ENCODE results near the gene FBLN2. TPM values are rescaled to one million over a fixed set of nuclear protein-coding genes. Genes with fewer than 3 reads are reported as not detected.

The FBLN2 gene
- total and polyA plus RNA-seq, 2 of the 13 experiments (the other 11 are each of a cell fraction or from before 2014, with no cell fraction given): not detected

GRCh38 chr3:13532085-13532484 is 16.8 kb upstream of the FBLN2 start:
- H3K36me3 ChIP-seq (replicated peaks in 1 of 2; ENCODE audit: control insufficient read depth in 1 of 2, insufficient read depth in 2 of 2, low read length in 2 of 2): no peaks in the 10 kb centered on the region
- H3K4me1 ChIP-seq (ENCODE audit: insufficient read depth, low read length): no peaks in the 10 kb centered on the region
- FAIRE-seq: no peak
- intact Hi-C loops (cut with micrococcal nuclease; ENCODE audit: unreplicated experiment) (no loop called here), in situ Hi-C loops (cut with HindIII; ENCODE audit: extremely low pct_ligation_motif_present, low pct_unique_long_range_greater_than_20kb) (no loop called here)
- no peaks in the 10 kb centered on the region for H4K20me1 ChIP-seq (ENCODE audit: insufficient read depth, low read length)
- POLR2A ChIA-PET: interaction anchor here (0.7 kb wide), 1 partner anchor 90 kb away, joined by 7 read pairs; no protein-coding TSS in a partner anchor
- no peak overlapping the region for H3K9ac ChIP-seq (ENCODE audit: insufficient read depth, low read depth, low read length)
- H3K4me3 ChIP-seq (replicated peaks in 1 of 3; ENCODE audit: insufficient read depth in 1 of 3, low read depth in 2 of 3, low read length in 3 of 3): no peak overlapping the region
- TF ChIP-seq HOXD1 (CRISPR knock-in tag; IDR thresholded peaks at IDR 0.05) (no peak), ZNF430 (CRISPR knock-in tag; IDR thresholded peaks at IDR 0.05) (no peak), SMYD3 (CRISPR knock-in tag; IDR thresholded peaks at IDR 0.05) (no peak), CEBPB (IDR thresholded peaks at IDR 0.05; ENCODE audit: borderline replicate concordance, low read depth, low read length) (peak; percentile 5; the same call in 1 of the 2 replicates)
- 61% methylated on average over 6 of the region's 9 CpGs for WGBS (ENCODE audit: low lambda C conversion rate)
- peaks cover 9 to 68% of the 10 kb centered on the region in 2 experiments for H3K27me3 ChIP-seq (ENCODE audit: control insufficient read depth in 1 of 2, insufficient read depth in 2 of 2, low read length in 2 of 2)
- H3K79me2 ChIP-seq (ENCODE audit: insufficient read depth, low read length): no peaks in the 10 kb centered on the region
- no TSS peak for BruUV-seq (replicated peaks)
- H3K27ac ChIP-seq (ENCODE audit: extremely low read length, insufficient read depth, low read length): no peak overlapping the region
- H2AFZ ChIP-seq (ENCODE audit: low read length): no peak overlapping the region
- CTCF ChIA-PET (ENCODE audit: low intra/inter-chr PET ratio, low total read pairs): no interaction called here
- H3K9me3 ChIP-seq (ENCODE audit: low read length): no peaks in the 10 kb centered on the region
- H3K4me2 ChIP-seq (ENCODE audit: low read depth, low read length): no peak overlapping the region
- DNase-seq (ENCODE audit: low spot score): no peak
- ATAC-seq: no peak

- in situ Hi-C loops (cut with HindIII; ENCODE audit: extremely low pct_ligation_motif_present, low pct_unique_long_range_greater_than_20kb) (no loop called here), intact Hi-C loops (cut with micrococcal nuclease; ENCODE audit: unreplicated experiment) (no loop called here)
- no TSS peak for BruUV-seq (replicated peaks)
- Histone ChIP-seq H4K20me1 (ENCODE audit: insufficient read depth, low read length) (no peaks in the 10 kb centered on the region), H3K27ac (ENCODE audit: extremely low read length, insufficient read depth, low read length) (no peak overlapping the region), H3K4me1 (ENCODE audit: insufficient read depth, low read length) (no peaks in the 10 kb centered on the region), H3K36me3 (replicated peaks in 1 of 2; ENCODE audit: control insufficient read depth in 1 of 2, insufficient read depth in 2 of 2, low read length in 2 of 2) (no peaks in the 10 kb centered on the region), H3K9ac (ENCODE audit: insufficient read depth, low read depth, low read length) (no peak overlapping the region), H3K9me3 (ENCODE audit: low read length) (no peaks in the 10 kb centered on the region), H3K79me2 (ENCODE audit: insufficient read depth, low read length) (no peaks in the 10 kb centered on the region), H3K4me2 (ENCODE audit: low read depth, low read length) (no peak overlapping the region), H3K27me3 (ENCODE audit: control insufficient read depth in 1 of 2, insufficient read depth in 2 of 2, low read length in 2 of 2) (peaks cover 9 to 73% of the 10 kb centered on the region in 2 experiments), H3K4me3 (replicated peaks in 1 of 3; ENCODE audit: insufficient read depth in 1 of 3, low read depth in 2 of 3, low read length in 3 of 3) (no peak overlapping the region), H2AFZ (ENCODE audit: low read length) (no peak overlapping the region)
- FAIRE-seq (no peak), DNase-seq (ENCODE audit: low spot score) (no peak), ATAC-seq (no peak)
- ChIA-PET POLR2A (no interaction called here), CTCF (ENCODE audit: low intra/inter-chr PET ratio, low total read pairs) (no interaction called here)
- WGBS (ENCODE audit: low lambda C conversion rate): 29% methylated on average over 3 of the region's 5 CpGs
- TF ChIP-seq HNF1A (IDR thresholded peaks at IDR 0.05; ENCODE audit: low read depth) (no peak), HNF1A (CRISPR knock-in tag; IDR thresholded peaks at IDR 0.05; ENCODE audit: borderline replicate concordance) (no peak), ASH2L (IDR thresholded peaks at IDR 0.05; ENCODE audit: insufficient read length, low read depth, low read length) (no peak), ZNF232 (CRISPR knock-in tag; IDR thresholded peaks at IDR 0.05; ENCODE audit: borderline replicate concordance) (no peak), THYN1 (CRISPR knock-in tag; IDR thresholded peaks at IDR 0.05; ENCODE audit: borderline replicate concordance, low read depth) (no peak), ARNT (IDR thresholded peaks at IDR 0.05) (no peak), SOX6 (IDR thresholded peaks at IDR 0.05) (no peak), SOX6 (CRISPR knock-in tag; IDR thresholded peaks at IDR 0.05) (no peak)
Measured at GRCh38 chr3:13532631-13533030, 16.3 kb upstream of the FBLN2 start.

Data from HepG2 (cell line).